ENCODE measurements around the gene KAZN. TPM values are rescaled to one million over a fixed set of nuclear protein-coding genes. Genes with fewer than 3 reads are reported as not detected.

Gene KAZN
- polyA plus RNA-seq, 5 donors: 26.2 to 34.7 (median 29.0) TPM

DNA sequence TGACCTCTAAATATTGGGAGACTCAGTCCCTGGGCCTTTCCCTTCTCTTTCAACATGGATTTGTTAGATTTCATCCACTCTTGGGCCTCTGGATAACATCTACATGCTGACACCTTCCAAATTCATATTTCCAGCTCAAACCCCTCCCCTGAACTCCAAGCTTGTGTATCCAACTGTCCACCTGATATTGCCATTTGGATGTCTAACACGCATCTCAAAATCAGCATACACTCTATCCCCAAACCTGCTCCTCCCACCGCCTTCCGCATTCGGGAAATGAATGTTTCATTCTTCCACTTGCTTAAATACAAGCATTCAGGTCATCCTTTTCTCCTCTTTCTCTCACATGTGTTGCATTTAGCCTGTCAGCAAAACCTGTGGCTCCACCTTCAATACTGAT is 17.5 kb upstream of the KAZN start:
- DNase-seq: no peak

DNA sequence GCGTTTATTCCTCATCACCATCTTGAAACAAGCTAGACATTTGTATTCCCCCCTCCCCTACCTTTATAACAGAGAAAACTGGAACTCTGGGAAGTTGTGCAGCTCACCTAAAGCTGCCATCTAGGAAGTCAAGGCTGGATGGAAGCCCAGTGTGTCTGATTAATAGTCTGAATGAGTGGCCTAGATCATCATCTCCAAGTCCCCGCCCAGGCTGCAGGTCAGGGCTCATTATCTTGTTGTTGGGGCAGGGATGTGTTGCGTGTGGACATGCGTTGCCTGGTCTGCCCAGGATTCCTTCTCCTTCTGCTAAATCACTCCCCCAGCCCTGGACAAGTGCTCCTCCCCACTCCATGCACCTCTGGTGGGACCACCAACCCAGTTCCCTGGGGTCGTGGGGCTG is 14.7 kb upstream of the KAZN start:
- no peak for DNase-seq

GRCh38 chr1:14585728-14586127 is 12.8 kb upstream of the KAZN start:
- DNase-seq: no peak

DNA sequence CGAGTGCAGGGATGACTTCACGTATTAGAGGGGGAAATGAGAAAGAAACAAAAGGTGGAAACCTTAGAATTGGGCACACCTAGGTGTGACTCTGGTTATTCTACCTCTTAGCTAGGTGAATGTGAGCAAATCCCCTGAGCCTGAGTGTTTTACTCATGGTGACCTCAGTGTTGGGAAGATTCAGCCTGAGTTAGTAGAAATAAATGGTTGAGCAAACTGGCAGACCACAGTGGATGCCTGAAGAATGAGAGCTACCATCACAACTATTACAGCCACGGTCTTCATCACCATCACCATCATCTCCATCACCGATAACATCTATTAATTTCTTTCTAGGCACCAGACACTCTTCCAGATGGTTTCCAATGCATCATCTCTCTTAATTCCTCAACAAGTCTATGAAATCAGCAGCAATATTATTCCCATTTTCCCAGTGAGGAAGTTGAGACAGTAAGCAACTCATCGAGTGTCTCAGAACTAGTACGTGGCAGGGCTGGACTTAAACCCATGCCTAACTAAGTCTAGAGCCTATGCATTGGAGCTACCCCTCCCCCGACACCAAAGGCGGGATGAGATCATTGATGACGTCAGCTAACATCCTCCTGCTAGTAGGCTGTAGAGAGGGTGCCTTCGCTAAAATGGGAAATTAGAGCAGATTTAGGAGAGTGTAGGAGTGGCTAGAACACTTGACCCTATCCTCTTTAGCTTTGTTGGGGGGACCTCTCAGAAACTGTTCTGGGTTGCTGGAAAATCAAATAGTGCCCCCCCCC is 7.9 kb upstream of the KAZN start:
- no peak for DNase-seq

GRCh38 chr1:14591600-14591999 is 6.9 kb upstream of the KAZN start:
- no peak for DNase-seq

GRCh38 chr1:14592004-14592631 is 6.4 kb upstream of the KAZN start:
- no peak for DNase-seq

DNA sequence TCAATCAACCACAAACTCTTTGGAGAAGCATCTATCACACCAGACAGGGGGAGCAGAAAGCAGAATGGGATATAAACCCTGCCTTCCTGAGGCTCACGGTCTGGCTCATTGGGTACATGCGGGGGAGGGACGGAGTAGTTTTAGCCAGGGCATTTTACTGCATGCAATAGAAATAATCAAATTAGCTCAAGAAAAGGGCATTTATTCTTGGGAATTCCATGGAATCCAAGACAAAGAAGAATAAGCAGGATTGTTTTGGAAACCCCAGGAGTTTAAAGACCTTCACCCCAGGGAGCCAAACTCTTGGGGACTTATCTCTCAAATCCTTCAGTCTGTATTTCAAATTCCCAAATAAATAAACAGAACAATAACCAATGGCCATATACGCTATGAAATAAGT is 5.2 kb upstream of the KAZN start:
- DNase-seq: no peak

- no peak for DNase-seq
Observed at GRCh38 chr1:14594045-14594444, 4.4 kb upstream of the KAZN start.

GRCh38 chr1:14596591-14596990 is 1.9 kb upstream of the KAZN start:
- DNase-seq: no peak

GRCh38 chr1:14597343-14598006 is 1.0 kb upstream of the KAZN start:
- DNase-seq: peak in 1 of 2 donors; percentile 38

DNA sequence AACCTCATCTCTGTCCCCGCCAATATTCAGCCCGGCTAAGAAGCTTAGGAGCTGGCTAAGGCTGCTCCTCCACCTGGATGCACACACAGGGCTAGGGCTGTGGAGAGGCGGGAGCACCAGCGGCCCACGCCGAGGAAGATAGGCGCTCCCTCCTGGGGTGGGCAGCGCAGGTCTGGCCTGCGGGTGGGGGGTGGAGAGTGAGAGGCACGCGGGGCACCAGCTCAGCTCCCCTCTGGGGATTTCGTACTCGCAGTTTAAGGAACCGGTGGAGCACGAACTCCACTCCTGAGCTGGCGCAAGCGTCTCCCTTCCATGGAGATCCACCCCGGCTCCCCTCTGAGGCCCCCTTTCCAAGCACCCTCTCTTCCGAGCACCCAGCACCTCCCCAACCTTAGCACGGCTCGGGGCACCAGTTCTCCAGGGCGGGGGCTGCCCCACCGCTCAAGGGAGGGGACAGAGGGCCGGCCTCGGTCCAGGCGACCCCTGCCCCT is 433 bp upstream of the KAZN start:
- DNase-seq: no peak

GRCh38 chr1:14599183-14599791 is 802 bp downstream of the KAZN start:
- DNase-seq: peak in 1 of 2 donors; percentile 33

- DNase-seq: no peak
Observed at GRCh38 chr1:14599800-14600199, 1.3 kb downstream of the KAZN start.

DNA sequence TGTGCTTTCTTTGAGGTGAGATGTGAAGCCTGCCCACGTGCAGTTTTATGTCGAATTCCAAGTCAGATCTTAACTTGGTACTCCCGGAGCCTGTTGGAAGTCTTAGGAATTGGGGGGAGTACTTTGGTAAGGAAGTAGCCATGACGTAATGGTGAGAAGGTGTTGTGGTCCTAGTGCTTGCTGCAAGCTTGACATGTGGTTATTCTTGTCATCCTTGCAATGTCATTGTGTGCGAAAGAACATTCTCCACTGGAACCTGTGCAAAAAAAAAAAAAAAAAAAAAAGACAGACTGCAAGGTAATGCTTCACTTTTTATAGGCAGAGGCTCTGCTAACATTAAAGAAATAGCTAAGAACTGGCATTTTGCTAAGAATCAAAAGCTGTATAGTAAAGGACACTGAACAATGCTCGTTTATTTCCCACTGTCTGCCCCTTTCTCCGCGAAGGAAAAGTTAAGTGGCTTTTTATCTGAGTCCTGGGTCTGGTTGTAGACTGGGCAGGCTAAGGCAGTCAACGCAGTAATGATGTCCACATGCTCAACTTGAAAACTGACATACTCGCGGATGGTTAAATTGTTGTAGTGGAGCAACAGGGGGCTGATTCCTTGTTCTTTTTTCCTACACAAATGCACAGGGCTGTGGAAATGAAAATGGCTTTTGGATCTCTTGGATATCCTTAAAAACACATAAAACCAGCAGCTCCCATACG is 2.1 kb downstream of the KAZN start:
- DNase-seq: no peak

GRCh38 chr1:14602136-14602535 is 3.7 kb downstream of the KAZN start:
- DNase-seq: peak; percentile 71 to 75

DNA sequence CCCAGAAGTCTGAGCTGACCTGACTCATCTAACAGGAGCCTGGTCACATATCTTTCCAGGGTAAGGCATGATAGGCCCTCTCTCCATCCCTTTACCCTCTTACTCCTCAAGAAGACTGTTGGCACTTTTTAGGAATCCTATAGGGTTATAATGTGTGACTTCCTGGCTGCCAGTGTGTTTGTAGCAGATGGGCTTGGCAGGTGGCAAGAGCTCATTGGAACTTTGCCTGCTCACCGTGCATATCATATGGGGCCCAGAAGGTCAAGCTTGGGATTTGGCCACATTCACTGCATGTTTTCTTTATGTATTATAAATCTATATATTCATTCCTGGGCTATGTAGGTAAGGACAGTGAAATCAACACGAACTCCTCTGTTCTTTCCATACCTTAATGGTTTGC is 5.2 kb downstream of the KAZN start:
- no peak for DNase-seq

GRCh38 chr1:14604414-14604813 is 5.9 kb downstream of the KAZN start:
- no peak for DNase-seq

GRCh38 chr1:14605945-14606344 is 7.5 kb downstream of the KAZN start:
- DNase-seq: no peak

- DNase-seq: no peak
Observed at GRCh38 chr1:14606632-14607031, 8.1 kb downstream of the KAZN start.

- DNase-seq: no peak
Observed at GRCh38 chr1:14607295-14607694, 8.8 kb downstream of the KAZN start.

DNA sequence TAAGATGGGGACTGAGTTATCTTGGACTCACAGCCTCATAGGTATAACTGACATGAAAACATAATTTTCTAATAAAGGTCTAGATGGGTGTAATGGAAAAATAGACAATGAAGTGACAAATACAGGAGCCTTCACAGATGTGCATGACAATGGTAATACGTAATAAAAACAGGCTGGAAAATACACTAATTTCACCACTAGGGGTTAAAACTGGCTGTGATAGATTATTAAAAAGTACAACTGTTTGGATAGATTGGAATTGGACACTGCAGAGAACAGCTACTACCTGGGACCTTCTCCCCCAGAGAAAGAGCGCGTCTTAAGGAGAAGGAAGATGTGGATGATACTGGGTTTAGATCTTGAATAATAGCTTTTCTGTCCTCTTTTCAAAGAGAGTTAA is 9.8 kb downstream of the KAZN start:
- no peak for DNase-seq

DNA sequence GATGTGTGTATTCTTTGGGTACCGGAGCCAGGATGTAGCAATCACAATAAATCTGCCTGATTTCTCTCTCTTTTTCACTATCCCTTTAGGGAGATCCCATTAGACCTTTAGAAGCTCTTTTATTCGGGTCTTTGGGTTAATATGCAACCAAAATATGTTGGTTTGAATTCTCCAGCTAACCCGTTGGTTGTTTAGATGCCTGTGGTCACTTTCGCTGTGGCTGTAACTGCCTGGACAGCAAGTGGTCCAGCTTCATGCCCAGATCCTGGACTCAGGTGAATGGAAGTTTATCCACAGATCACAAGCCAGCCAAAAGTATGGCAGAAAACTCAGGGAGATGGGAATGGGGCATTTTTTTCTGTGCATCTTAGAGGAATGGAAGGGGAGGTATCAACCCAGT is 12.3 kb downstream of the KAZN start:
- no peak for DNase-seq

Measured in right lung (tissue), 5 donors.